RWPE2 (cell line): Measurements from ENCODE around the gene IGDCC3.

Experiments
- ATAC-seq: fragments of 200-7000 bp; cut with Tn5 transposase; 3 replicates; pipeline ENCODE4 v1.9.1; 2021; ENCODE audit warnings: low read depth
- DNase-seq: peaks from one replicate; pipeline ENCODE4 v3.0.0-alpha.2; 2020; ENCODE audit warnings: low spot score
- H3K27ac ChIP-seq: fragments of 450-650 bp; 2 replicates; pipeline ENCODE4 v1.5.1; 2017; ENCODE audit warnings: mild to moderate bottlenecking; ENCODE audit not compliant: poor library complexity, severe bottlenecking
- H3K27me3 ChIP-seq: fragments of 250-450 bp; sonication (Bioruptor Pico); 2 replicates; pipeline ENCODE4 v1.5.1; 2021; ENCODE audit warnings: mild to moderate bottlenecking, moderate library complexity; ENCODE audit not compliant: insufficient read depth, poor library complexity, severe bottlenecking
- H3K36me3 ChIP-seq: fragments of 250-450 bp; sonication (Bioruptor Pico); 2 replicates; pipeline ENCODE4 v1.5.1; 2020; ENCODE audit warnings: low read depth, mild to moderate bottlenecking, moderate library complexity
- H3K4me1 ChIP-seq: fragments of 250-450 bp; sonication (Bioruptor Pico); 2 replicates; pipeline ENCODE4 v1.5.1; 2021; ENCODE audit warnings: mild to moderate bottlenecking, moderate library complexity; ENCODE audit not compliant: insufficient read depth, poor library complexity, severe bottlenecking
- H3K4me3 ChIP-seq: fragments of 250-450 bp; sonication (Bioruptor Pico); 2 replicates; pipeline ENCODE4 v1.5.1; 2021; ENCODE audit warnings: mild to moderate bottlenecking, moderate library complexity; ENCODE audit not compliant: severe bottlenecking
- H3K9me3 ChIP-seq: fragments of 250-450 bp; sonication (Bioruptor Pico); 2 replicates; pipeline ENCODE4 v1.5.1; 2021; ENCODE audit warnings: mild to moderate bottlenecking, moderate library complexity; ENCODE audit not compliant: severe bottlenecking
- CTCF ChIP-seq: fragments of 450-650 bp; IDR thresholded peaks from one replicate; pipeline ENCODE4 v1.5.1; 2017; ENCODE audit warnings: mild to moderate bottlenecking, moderate library complexity; ENCODE audit not compliant: poor library complexity, severe bottlenecking

The IGDCC3 gene

GRCh38 chr15:65330934-65331645, 46.7 kb downstream of the IGDCC3 start:
- ATAC-seq (no peak), DNase-seq (no peak)
- Histone ChIP-seq H3K9me3 (no peaks in the 10 kb centered on the region), H3K36me3 (no peaks in the 10 kb centered on the region), H3K4me1 (no peaks in the 10 kb centered on the region), H3K27ac (no peak overlapping the region), H3K4me3 (no peak overlapping the region), H3K27me3 (no peaks in the 10 kb centered on the region)
- TF ChIP-seq CTCF, result no peak

- Histone ChIP-seq H3K36me3 (no peaks in the 10 kb centered on the region), H3K4me1 (no peaks in the 10 kb centered on the region), H3K9me3 (no peaks in the 10 kb centered on the region), H3K27me3 (no peaks in the 10 kb centered on the region), H3K27ac (no peak overlapping the region), H3K4me3 (no peak overlapping the region)
- TF ChIP-seq CTCF, result no peak
- DNase-seq (no peak), ATAC-seq (no peak)
These were observed 47.6 kb downstream of the IGDCC3 start for GRCh38 chr15:65329984-65330735.

- no peak for DNase-seq
- no peak for ATAC-seq
- Histone ChIP-seq H3K27ac (no peak overlapping the region), H3K27me3 (no peaks in the 10 kb centered on the region), H3K4me1 (no peaks in the 10 kb centered on the region), H3K36me3 (no peaks in the 10 kb centered on the region), H3K4me3 (no peak overlapping the region), H3K9me3 (no peaks in the 10 kb centered on the region)
- TF ChIP-seq CTCF, result no peak
These were observed 48.4 kb downstream of the IGDCC3 start for GRCh38 chr15:65329288-65329983.

- no peaks in the 10 kb centered on the region for H3K27me3 ChIP-seq
- H3K27ac ChIP-seq, result no peak overlapping the region
- H3K4me1 ChIP-seq, result no peaks in the 10 kb centered on the region
- no peaks in the 10 kb centered on the region for H3K36me3 ChIP-seq
- no peaks in the 10 kb centered on the region for H3K9me3 ChIP-seq
- no peak for DNase-seq
- H3K4me3 ChIP-seq, result no peak overlapping the region
- no peak for ATAC-seq
- no peak for TF ChIP-seq CTCF
These were observed 49.1 kb downstream of the IGDCC3 start for GRCh38 chr15:65328506-65329287.
